ENCODE data around the gene CROCC2.

DNA sequence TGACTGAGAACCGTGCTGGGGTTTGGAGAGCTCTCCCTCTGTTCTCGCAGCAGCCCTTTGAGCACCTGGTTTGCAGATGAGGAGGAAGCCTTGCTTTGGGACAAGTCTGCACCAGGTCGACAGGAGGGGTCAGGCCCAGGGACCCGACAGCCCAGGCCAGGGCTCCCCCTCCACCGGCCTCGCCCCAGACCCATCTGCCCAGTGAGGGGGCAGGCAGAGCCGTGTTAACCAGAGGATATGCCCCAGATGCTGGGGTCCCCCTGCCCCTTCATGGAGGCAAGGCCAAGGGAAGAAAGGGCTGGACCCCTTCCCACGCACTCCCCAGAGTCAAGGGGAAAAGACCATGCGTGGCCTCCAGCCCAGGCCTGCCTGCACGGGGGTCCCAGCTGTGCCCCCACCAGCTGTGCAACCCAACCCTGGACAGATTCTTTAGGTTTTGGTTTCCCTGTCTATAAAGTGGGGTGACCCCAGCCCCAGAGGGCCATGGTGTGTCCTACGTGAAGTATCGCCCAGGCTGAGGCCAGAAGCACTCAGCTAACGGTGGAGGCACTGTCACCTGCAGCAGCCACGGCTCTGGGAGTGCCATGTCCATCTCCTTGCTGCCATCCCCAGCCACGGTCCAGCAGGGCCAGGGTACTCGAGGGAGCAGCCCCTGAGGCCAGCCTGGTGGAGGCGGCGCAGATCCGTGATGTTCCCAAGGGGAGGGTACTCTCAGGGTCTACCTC is 87.5 kb downstream of the CROCC2 start:
- no peak for TF ChIP-seq EZH2 (IDR thresholded peaks at IDR 0.05; ENCODE audit: borderline replicate concordance, insufficient read depth, low read depth, low read length, poor library complexity, severe bottlenecking)
- TF ChIP-seq, protein P1, sequence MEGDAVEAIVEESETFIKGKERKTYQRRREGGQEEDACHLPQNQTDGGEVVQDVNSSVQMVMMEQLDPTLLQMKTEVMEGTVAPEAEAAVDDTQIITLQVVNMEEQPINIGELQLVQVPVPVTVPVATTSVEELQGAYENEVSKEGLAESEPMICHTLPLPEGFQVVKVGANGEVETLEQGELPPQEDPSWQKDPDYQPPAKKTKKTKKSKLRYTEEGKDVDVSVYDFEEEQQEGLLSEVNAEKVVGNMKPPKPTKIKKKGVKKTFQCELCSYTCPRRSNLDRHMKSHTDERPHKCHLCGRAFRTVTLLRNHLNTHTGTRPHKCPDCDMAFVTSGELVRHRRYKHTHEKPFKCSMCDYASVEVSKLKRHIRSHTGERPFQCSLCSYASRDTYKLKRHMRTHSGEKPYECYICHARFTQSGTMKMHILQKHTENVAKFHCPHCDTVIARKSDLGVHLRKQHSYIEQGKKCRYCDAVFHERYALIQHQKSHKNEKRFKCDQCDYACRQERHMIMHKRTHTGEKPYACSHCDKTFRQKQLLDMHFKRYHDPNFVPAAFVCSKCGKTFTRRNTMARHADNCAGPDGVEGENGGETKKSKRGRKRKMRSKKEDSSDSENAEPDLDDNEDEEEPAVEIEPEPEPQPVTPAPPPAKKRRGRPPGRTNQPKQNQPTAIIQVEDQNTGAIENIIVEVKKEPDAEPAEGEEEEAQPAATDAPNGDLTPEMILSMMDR (IDR thresholded peaks at IDR 0.05): no peak

All from B cell (primary cell).